Astrocyte of the cerebellum (primary cell): ENCODE results near the gene IFRD2.

Experiments
- DNase-seq: peaks from one replicate; pipeline ENCODE4 v3.0.0-alpha.2; 2011; ENCODE audit warnings: low read depth
- H3K4me3 ChIP-seq: 2 replicates; pipeline ENCODE4 v1.5.1; 2011; ENCODE audit warnings: mild to moderate bottlenecking, low read depth, low read length, moderate library complexity
- in situ Hi-C: cut with HindIII; loops from 2 replicates; pipeline ENCODE4 v1.10.0; 2017; ENCODE audit warnings: low sequenced_read_pairs
- TF ChIP-seq, protein P1 (sequence below): IDR thresholded peaks from 2 replicates; pipeline ENCODE4 v1.5.1; 2012; ENCODE audit warnings: low read length, low read depth, moderate library complexity, mild to moderate bottlenecking; ENCODE audit errors: missing control alignments

The IFRD2 gene

GRCh38 chr3:50294089-50294488 is 1.9 kb upstream of the IFRD2 start:
- TF ChIP-seq, protein P1, sequence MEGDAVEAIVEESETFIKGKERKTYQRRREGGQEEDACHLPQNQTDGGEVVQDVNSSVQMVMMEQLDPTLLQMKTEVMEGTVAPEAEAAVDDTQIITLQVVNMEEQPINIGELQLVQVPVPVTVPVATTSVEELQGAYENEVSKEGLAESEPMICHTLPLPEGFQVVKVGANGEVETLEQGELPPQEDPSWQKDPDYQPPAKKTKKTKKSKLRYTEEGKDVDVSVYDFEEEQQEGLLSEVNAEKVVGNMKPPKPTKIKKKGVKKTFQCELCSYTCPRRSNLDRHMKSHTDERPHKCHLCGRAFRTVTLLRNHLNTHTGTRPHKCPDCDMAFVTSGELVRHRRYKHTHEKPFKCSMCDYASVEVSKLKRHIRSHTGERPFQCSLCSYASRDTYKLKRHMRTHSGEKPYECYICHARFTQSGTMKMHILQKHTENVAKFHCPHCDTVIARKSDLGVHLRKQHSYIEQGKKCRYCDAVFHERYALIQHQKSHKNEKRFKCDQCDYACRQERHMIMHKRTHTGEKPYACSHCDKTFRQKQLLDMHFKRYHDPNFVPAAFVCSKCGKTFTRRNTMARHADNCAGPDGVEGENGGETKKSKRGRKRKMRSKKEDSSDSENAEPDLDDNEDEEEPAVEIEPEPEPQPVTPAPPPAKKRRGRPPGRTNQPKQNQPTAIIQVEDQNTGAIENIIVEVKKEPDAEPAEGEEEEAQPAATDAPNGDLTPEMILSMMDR, result no peak
- no peak overlapping the region for H3K4me3 ChIP-seq
- in situ Hi-C loops, result no loop called here
- DNase-seq, result no peak

DNA sequence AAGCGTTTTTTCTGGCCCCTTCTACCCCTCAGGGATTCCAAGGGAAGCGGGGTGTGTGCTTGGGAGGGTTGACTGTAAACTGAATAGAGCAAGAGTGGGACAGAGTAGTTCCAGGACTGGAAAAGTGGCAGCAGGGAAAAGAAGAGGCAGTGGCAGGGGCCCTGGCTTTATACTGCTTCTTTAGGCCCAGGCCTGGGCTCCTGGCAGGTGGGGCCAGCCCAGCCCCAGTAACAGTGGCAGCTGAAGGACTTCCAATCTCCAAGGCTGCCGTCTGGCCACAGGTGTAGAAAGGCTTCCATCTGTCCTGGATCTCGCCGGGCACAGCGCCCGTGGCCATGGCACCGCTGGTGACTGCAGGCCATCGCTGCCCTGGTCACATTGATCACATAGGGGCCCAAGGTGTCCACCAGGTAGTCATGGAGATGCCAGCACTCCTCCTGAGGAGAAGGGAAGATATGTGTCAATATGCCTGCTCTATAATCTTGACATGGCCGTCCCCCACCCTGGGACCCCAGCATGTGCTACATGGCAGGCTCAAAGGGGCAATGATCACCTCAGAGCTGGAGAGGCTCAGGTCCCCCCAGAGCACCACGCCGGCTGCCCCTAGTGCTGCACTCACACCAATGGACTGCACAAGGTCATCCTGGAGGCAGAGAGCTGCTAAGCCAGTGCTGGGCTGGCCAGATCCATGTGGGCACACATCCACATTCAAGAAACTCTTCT is 1.0 kb upstream of the IFRD2 start:
- H3K4me3 ChIP-seq, result no peak overlapping the region
- in situ Hi-C loops, result no loop called here
- TF ChIP-seq, protein P1, result no peak

DNA sequence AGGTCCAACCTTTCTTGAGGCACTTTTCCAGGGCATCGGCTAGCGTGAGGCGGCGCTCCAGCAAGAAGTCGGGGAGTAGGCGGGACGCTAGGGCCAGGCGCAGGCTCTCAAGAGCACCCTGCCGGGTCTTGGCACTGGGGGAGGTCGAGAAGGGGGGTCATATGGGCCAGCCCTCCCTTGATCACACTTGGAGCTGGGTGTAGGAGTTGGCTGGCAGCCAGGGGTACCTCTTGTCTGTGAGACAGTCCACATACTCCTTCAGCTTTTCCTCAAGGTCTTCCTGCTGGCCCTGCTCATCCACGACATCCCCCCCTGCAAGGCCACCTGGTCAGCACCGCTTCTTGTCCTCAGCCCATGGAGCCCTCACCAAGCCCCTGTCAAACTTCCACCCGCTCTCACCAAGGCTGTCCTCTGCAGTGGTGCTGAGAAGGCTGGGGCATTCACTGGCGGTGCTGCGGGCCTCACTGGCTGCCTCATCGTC is 2.0 kb downstream of the IFRD2 start:
- in situ Hi-C loops, result no loop called here

More for the DNA sequence above, 1.0 kb upstream of the IFRD2 start:
- DNase-seq, result no peak

DNA sequence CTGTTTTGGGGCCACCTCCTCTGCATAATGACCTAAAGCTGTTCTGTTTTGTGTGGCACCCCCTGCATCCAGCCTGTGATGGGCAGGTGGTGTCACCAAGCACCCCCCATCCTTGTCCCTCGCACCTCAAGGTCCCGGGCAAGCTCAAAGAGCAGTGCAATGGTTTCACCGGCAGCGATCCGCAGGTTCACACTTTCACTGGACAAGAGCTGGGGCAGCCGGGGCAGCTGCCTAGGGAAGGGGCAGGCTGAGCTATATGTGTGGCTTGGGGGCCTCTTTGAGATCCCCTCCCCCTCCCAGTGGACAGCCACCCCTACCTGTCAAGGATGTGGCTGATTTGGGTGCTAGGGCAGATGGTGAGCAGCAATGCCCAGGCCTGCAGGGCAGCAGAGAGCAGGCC is 3.1 kb downstream of the IFRD2 start:
- TF ChIP-seq, protein P1, result no peak
- no peak overlapping the region for H3K4me3 ChIP-seq
- DNase-seq, result no peak
- in situ Hi-C loops, result no loop called here

More for the DNA sequence above, 2.0 kb downstream of the IFRD2 start:
- H3K4me3 ChIP-seq, result no peak overlapping the region
- DNase-seq, result no peak
- TF ChIP-seq, protein P1, result no peak

GRCh38 chr3:50288387-50289007 is 3.7 kb downstream of the IFRD2 start:
- no peak for DNase-seq
- in situ Hi-C loops, result no loop called here
- no peak overlapping the region for H3K4me3 ChIP-seq
- TF ChIP-seq, protein P1, result no peak

GRCh38 chr3:50287262-50287661 is 5.0 kb downstream of the IFRD2 start:
- DNase-seq, result no peak
- in situ Hi-C loops, result no loop called here
- TF ChIP-seq, protein P1, result no peak
- no peak overlapping the region for H3K4me3 ChIP-seq
